Loucy (cell line): Measurements from ENCODE around the gene KIAA0232.
"Not testable (repeated sequence)": the region's sequence is repeated elsewhere in the genome, so short reads cannot be mapped to it uniquely, and the experiment has no call there.

ENCODE experiments used
- H2AFZ ChIP-seq: fragments of 200-600 bp; sonication (generic); 2 replicates; pipeline ENCODE4 v1.6.0; 2016; ENCODE audit warnings: antibody characterized with exemption, mild to moderate bottlenecking, low read length, moderate library complexity
- H3F3A ChIP-seq: fragments of 200-600 bp; 2 replicates; pipeline ENCODE4 v1.6.0; 2016; ENCODE audit warnings: antibody characterized with exemption, low read depth, mild to moderate bottlenecking
- H3K27me3 ChIP-seq: fragments of 200-600 bp; sonication (generic); 2 replicates; pipeline ENCODE4 v1.6.1; 2014; ENCODE audit warnings: low read length, mild to moderate bottlenecking; ENCODE audit not compliant: insufficient read depth, poor library complexity, severe bottlenecking
- H3K36me3 ChIP-seq: fragments of 200-600 bp; sonication (generic); 2 replicates; pipeline ENCODE4 v1.6.1; 2016; ENCODE audit warnings: low read length; ENCODE audit not compliant: insufficient read depth
- H3K4me1 ChIP-seq: fragments of 200-600 bp; sonication (generic); 2 replicates; pipeline ENCODE4 v1.5.1; 2014; ENCODE audit warnings: low read length, mild to moderate bottlenecking; ENCODE audit not compliant: insufficient read depth, poor library complexity, severe bottlenecking
- H3K4me2 ChIP-seq: fragments of 200-600 bp; sonication (generic); 2 replicates; pipeline ENCODE4 v1.6.0; 2014; ENCODE audit warnings: antibody characterized with exemption, low read length, low read depth, mild to moderate bottlenecking; ENCODE audit not compliant: poor library complexity, severe bottlenecking
- H3K4me3 ChIP-seq: fragments of 200-600 bp; sonication (generic); 2 replicates; pipeline ENCODE4 v1.5.1; 2014; ENCODE audit warnings: low read length, mild to moderate bottlenecking, mixed read lengths; ENCODE audit not compliant: poor library complexity, severe bottlenecking
- H3K79me2 ChIP-seq: fragments of 200-600 bp; sonication (generic); 2 replicates; pipeline ENCODE4 v1.6.1; 2014; ENCODE audit warnings: low read length; ENCODE audit not compliant: insufficient read depth
- H3K9ac ChIP-seq: fragments of 200-600 bp; sonication (generic); 2 replicates; pipeline ENCODE4 v1.6.0; 2014; ENCODE audit warnings: mild to moderate bottlenecking, low read depth, low read length, moderate library complexity; ENCODE audit not compliant: poor library complexity, severe bottlenecking
- H3K9me2 ChIP-seq: fragments of 200-600 bp; sonication (generic); replicated peaks from 2 replicates; pipeline ENCODE4 v1.6.1; 2016; ENCODE audit warnings: low read depth, low read length, mixed read lengths
- H3K9me3 ChIP-seq: fragments of 200-600 bp; sonication (generic); 2 replicates; pipeline ENCODE4 v1.6.1; 2014; ENCODE audit warnings: mild to moderate bottlenecking, antibody characterized with exemption, low read length, low read depth; ENCODE audit not compliant: insufficient read depth
- H4K20me1 ChIP-seq: fragments of 200-600 bp; sonication (generic); 2 replicates; pipeline ENCODE4 v1.6.0; 2014; ENCODE audit warnings: antibody characterized with exemption, low read length, mild to moderate bottlenecking; ENCODE audit not compliant: insufficient read depth, poor library complexity, severe bottlenecking
- EZH2phosphoT487 ChIP-seq: fragments of 200-600 bp; IDR thresholded peaks from 2 replicates; pipeline ENCODE4 v1.6.1; 2018; ENCODE audit warnings: antibody characterized with exemption, mild to moderate bottlenecking, moderate library complexity, borderline replicate concordance
- TF ChIP-seq, protein P1 (sequence below): fragments of 200-600 bp; sonication (generic); conservative IDR thresholded peaks from 2 replicates; pipeline ENCODE4 v1.5.1; 2014; ENCODE audit warnings: mild to moderate bottlenecking, antibody characterized with exemption, low read length

KIAA0232 gene

DNA sequence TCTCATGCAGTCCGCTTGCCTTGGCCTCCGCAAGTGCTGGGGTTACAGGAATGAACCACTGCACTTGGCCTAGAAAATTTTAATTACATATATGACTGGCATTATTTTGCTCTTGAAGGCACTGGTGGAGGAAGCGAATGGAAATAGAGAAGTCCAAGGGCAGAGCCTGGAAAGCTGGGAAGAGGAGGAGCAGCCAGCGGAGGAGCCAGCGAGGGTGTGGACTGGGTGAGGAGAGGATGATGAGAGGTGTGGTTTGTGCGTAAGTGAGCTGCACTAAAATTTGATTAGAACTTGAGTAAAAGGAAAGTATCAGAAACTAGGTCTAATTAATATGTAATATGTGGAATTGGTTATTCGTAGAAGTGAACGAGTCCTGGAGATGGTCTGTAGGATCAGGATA lies 13.3 kb downstream of the KIAA0232 start:
- no peak overlapping the region for H3K4me2 ChIP-seq
- peaks cover 7% of the 10 kb centered on the region for H3K4me1 ChIP-seq
- peaks cover 57% of the 10 kb centered on the region for H4K20me1 ChIP-seq
- H3K79me2 ChIP-seq, result peaks cover 97% of the 10 kb centered on the region
- no peaks in the 10 kb centered on the region for H3K9me3 ChIP-seq
- no peak for TF ChIP-seq EZH2phosphoT487
- TF ChIP-seq, protein P1, sequence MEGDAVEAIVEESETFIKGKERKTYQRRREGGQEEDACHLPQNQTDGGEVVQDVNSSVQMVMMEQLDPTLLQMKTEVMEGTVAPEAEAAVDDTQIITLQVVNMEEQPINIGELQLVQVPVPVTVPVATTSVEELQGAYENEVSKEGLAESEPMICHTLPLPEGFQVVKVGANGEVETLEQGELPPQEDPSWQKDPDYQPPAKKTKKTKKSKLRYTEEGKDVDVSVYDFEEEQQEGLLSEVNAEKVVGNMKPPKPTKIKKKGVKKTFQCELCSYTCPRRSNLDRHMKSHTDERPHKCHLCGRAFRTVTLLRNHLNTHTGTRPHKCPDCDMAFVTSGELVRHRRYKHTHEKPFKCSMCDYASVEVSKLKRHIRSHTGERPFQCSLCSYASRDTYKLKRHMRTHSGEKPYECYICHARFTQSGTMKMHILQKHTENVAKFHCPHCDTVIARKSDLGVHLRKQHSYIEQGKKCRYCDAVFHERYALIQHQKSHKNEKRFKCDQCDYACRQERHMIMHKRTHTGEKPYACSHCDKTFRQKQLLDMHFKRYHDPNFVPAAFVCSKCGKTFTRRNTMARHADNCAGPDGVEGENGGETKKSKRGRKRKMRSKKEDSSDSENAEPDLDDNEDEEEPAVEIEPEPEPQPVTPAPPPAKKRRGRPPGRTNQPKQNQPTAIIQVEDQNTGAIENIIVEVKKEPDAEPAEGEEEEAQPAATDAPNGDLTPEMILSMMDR, result no peak
- no peak overlapping the region for H2AFZ ChIP-seq
- no peaks in the 10 kb centered on the region for H3K27me3 ChIP-seq
- no peaks in the 10 kb centered on the region for H3K9me2 ChIP-seq
- no peak overlapping the region for H3K9ac ChIP-seq
- H3K36me3 ChIP-seq, result peaks cover 6% of the 10 kb centered on the region; the same call in 1 of the 2 replicates
- H3K4me3 ChIP-seq, result no peak overlapping the region
- H3F3A ChIP-seq, result no peaks in the 10 kb centered on the region

DNA sequence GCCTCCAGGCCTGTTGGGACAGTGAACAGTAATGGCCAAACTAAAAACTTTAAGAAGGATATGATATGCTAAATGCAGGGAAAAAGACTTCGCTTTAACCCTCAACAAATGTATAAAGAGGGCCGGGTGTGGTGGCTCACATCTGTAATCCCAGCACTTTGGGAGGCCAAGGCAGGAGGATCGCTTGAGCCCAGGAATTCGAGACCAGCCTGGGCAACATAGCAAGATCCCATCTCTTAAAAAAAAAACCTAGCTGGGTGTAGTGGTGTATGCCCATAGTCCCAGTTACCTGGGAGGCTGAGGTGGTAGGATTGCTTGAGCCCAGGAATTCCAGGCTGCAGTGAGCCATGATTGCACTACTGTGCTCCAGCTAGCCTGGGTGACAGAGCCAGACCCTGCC lies 14.8 kb downstream of the KIAA0232 start:
- H3K4me1 ChIP-seq, H3K27me3 ChIP-seq, H2AFZ ChIP-seq, H3K9me2 ChIP-seq, H3K4me2 ChIP-seq, H3K36me3 ChIP-seq, H3K9me3 ChIP-seq, H3F3A ChIP-seq, H3K9ac ChIP-seq, H3K4me3 ChIP-seq: not testable (repeated sequence)
- Histone ChIP-seq H4K20me1 (peaks cover 65% of the 10 kb centered on the region), H3K79me2 (peaks cover 97% of the 10 kb centered on the region)

- no peak overlapping the region for H3K4me2 ChIP-seq
- no peaks in the 10 kb centered on the region for H3F3A ChIP-seq
- peaks cover 96% of the 10 kb centered on the region for H3K79me2 ChIP-seq
- H3K36me3 ChIP-seq, result no peaks in the 10 kb centered on the region; the same call in 1 of the 2 replicates
- no peaks in the 10 kb centered on the region for H3K9me3 ChIP-seq
- peaks cover 55% of the 10 kb centered on the region for H4K20me1 ChIP-seq
- no peak overlapping the region for H2AFZ ChIP-seq
- no peaks in the 10 kb centered on the region for H3K27me3 ChIP-seq
- H3K4me1 ChIP-seq, result peaks cover 3% of the 10 kb centered on the region
- H3K4me3 ChIP-seq, result no peak overlapping the region
- no peaks in the 10 kb centered on the region for H3K9me2 ChIP-seq
- no peak for TF ChIP-seq EZH2phosphoT487
- TF ChIP-seq, protein P1, result no peak
- no peak overlapping the region for H3K9ac ChIP-seq
Observed at GRCh38 chr4:6799091-6799490, 16.6 kb downstream of the KIAA0232 start.

DNA sequence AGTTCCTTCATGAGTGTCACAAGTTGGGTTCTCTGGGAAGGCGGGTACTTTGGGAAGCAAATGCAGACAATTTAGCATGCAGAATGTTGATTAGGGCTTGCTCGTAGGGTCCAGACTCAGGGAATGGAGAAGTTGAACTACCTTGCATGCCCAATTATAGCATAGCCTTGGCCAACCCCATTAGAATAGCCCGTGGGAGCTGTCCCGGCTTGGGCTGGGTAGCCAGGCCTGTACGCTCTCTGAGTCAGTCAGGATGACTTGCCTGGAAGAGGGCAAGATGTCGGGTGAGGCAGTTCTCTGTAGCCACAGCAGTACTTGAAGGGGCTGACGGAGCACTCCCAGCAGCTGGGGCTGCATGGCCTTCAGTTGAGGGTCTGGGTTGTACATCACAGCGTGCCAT lies 19.5 kb downstream of the KIAA0232 start:
- no peaks in the 10 kb centered on the region for H3K4me1 ChIP-seq
- H3K36me3 ChIP-seq, result no peaks in the 10 kb centered on the region; the same call in 1 of the 2 replicates
- H3K9me2 ChIP-seq, result no peaks in the 10 kb centered on the region
- H2AFZ ChIP-seq, result no peak overlapping the region
- TF ChIP-seq EZH2phosphoT487, result no peak
- TF ChIP-seq, protein P1, result no peak
- no peaks in the 10 kb centered on the region for H3K9me3 ChIP-seq
- peaks cover 92% of the 10 kb centered on the region for H3K79me2 ChIP-seq
- no peaks in the 10 kb centered on the region for H3K27me3 ChIP-seq
- no peak overlapping the region for H3K4me2 ChIP-seq
- peaks cover 49% of the 10 kb centered on the region for H4K20me1 ChIP-seq
- no peaks in the 10 kb centered on the region for H3F3A ChIP-seq
- no peak overlapping the region for H3K4me3 ChIP-seq
- H3K9ac ChIP-seq, result no peak overlapping the region
